Fibroblast of the conjunctiva (primary cell): ENCODE results near the gene LHX8.
A peak's percentile ranks its signal among the peaks of the same experiment; 100 is the strongest.
"Not testable (repeated sequence)": the region's sequence is repeated elsewhere in the genome, so short reads cannot be mapped to it uniquely, and the experiment has no call there.

ENCODE experiments used
- DNase-seq: peaks from one replicate; pipeline ENCODE4 v3.0.0-alpha.2; 2010; ENCODE audit warnings: low read depth

The LHX8 gene

DNA sequence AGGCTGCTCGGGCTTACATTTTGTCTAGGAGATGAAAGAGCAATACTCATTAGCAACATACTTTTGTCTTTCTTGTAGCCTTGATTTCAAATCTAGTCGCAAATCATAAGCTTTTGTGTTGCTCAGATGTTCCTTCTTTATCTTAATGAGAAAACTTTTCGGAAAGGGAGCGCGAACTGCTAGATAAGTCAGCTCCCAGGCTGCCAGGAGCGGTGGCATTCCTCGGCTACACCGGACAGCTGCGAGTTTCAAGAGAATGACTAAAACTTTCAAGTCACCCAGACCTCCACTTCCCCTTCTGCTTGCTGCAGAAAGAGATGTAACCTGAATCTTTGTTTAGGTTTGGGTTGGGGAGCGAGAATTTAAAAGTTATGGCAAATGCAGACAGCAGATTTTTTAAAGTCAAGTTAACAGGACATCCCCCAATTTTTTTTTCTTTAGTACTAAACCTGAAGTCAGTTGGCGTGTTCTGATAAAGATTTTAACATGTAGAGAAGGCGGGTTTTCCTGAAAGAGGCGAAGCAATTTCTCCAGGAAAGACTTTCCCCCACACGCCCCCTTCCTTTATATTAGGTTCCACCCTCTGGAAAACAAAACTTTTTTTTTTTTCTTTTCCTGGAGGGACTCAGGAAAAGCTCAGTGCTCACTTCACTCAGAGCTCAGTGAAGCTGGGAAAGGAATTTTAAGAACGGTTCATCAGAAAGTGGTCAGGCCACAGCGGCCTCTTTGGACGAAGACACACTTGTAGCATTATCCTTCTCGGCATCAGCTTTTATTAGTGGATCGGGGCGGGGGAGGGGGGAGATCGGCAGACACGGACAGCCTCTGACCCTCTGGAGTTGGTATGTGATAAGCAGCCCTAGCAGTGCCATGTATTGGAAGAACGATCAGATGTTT is at the start of gene LHX8:
Gene LHX8, plus strand, starts transcription at position 639 of the 897 bp plus-strand sequence. CDS start 2,227 bp downstream, outside the sequence.
- no peak for DNase-seq

DNA sequence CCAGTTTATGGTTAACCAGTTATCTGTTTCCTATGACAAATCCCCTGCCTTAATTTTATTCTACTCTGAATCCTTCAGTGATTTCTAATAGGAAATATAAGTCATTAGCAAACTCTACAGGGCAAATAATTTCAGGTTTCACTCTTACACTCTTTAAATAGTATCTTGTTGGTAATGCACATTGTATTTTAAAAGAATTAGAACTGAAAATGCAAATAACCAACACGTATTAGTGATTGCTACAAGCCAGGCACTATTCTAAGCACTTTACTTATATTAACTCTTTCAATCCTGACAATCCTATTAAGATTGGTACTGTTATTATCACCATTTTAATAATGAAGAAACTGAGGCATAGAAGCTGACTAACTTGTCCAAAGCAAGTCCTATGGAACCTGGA is 48.3 kb upstream of the LHX8 start:
- DNase-seq: no peak

DNA sequence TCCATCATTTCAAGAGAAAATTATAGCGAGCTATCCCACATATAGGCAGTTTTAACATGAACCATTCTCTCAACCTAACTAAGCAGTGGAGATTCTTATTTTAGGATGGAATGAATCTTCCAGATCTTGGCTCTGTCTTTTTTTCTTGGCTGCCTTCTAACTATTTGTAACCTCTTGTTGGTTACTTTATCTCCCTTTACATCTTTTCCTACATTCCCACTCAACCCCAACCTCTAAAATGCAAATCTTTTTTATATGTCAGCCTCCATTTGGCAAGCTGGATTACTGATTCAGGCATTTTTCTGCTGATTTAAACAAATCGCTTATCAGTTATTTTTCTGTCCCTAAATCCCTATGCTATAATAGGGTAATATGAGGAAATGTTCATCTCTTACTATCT is 46.9 kb upstream of the LHX8 start:
- DNase-seq: no peak

DNA sequence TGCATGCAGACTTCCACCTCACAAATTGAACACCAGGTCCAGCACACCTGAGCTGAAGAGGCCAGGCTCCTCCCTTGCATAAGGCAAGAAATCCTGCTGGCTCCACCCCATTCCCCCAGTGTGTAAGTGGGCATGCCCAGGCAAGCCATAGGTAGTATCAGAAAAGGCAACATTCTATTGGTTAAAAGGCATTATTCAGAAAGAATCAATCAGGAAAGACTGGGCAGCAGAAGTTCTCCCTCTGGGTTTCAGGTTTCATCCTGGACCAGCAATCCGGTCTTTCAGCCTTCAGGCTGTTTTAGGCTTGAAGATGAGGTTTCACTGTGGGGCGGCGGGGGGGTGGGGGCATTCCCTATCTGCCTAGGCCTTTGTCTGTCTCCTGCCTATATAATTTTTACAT is 42.0 kb upstream of the LHX8 start:
- DNase-seq: no peak

DNA sequence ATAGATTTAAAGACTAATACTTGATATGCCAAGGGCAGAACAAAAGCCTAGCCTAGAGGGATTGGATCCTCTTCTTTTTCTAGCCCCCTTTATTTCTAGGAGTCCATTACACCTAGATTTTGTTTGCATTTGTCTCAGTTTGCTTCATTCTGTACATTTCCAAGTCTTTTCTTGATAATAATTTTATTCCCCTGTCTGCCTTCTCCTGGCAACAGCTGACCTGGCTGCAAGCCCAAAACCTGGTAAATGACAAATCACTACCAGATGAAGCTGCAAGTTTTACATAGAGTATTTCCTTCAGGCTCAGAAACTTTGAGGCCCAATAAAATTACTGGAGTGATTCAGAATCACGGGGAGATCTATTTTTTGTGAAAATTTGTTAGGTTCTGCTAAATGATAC is 36.5 kb upstream of the LHX8 start:
- DNase-seq: peak; percentile 6

DNA sequence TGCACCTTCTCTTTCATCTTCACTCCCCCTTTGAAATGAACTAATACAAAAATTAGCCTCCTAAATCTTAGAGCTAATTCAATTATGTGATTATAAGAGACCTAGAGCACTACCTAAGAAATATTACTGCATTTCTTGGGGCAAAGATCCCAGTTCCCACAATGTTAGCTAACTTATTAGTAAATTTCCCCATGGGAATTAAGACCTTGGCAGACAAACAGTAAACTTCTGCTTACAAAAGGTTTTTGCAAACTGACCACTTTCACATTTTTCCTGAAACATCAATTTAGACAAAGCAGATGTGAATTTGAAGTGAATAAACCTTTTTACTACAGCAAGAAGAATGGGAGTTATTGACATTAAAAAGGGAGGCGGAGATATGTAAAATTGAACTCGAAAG is 34.6 kb upstream of the LHX8 start:
- DNase-seq: no peak

DNA sequence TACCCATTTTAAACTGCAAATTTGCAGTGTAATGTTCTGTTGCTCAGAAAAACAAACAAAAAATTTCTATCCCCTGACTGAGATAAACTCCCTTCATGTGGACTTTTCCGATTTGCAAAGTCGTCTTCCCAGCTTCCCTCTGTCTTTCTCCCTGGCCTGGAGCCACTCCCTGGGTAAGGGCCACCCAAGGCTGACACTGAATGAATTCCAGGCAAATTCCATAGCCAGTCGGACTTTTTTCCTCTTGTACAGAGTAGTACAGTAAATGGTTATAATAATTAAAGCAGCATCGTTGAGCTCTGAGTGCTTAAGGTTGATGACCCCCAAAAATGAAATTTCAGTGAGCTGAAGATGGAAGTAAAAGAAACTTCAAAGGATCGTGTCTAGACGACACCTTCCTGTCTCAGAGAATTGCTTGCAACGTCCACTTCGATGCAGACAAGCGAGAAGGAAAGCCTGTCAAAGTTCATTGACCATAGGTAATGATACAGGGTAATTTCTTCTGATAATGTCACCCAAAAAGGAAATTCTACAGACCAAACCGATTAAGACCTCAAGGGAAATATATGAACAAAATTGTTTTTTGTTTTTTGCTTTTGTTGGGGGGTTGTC is 33.6 kb upstream of the LHX8 start:
- DNase-seq: no peak

DNA sequence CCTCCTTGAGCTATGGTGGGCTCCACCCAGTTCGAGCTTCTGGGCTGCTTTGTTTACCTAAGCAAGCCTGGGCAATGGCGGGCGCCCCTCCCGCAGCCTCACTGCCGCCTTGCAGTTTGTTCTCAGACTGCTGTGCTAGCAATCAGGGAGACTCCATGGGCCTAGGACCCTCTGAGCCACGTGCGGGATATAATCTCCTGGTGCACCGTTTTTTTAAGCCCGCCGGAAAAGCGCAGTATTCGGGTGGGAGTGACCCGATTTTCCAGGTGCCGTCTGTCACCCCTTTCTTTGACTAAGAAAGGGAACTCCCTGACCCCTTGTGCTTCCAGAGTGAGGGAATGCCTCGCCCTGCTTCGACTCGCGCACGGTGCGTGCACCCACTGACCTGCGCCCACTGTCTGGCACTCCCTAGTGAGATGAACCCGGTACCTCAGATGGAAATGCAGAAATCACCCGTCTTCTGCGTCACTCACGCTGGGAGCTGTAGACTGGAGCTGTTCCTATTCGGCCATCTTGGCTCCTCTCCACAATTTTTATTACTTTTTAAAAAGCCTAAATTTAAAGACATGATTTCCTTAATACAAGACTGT is 21.7 kb upstream of the LHX8 start:
- not testable (repeated sequence) for DNase-seq

DNA sequence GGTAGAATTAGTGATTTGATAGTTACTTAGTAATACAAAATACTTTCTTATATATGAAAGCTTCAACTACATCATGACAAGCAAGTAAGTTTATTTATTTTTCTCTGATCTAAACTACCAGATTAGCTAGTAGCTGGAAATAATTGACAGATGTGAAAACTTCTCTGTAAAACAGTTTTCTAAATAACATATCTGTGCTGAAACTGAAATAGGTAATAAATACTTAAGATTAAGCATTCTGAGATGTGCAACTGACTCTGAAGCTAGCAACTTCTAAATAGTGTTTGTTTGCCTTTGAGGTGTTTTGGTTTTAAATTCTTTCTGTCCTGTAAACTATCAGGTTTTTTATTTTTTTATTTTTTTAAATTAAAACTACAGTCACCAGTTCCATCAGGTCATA is 18.5 kb upstream of the LHX8 start:
- DNase-seq: no peak

DNA sequence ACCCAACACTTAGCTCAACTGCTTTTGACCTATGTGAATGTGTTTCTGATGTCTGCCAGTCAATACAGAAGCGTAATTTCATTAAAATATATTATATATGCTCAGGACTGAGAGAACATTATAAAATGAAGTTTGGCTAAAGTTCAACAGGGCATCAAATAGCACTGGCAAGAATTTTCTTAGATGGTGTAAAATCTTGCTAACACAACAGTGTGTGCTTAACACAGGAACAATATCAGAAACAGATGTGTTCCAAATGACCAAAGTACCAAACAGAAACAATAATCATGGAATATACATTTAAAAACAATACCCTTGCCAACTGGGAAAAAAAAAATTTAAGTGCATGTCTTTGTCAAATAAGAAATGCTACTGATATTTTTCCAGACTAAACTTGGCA is 10.4 kb upstream of the LHX8 start:
- DNase-seq: no peak

DNA sequence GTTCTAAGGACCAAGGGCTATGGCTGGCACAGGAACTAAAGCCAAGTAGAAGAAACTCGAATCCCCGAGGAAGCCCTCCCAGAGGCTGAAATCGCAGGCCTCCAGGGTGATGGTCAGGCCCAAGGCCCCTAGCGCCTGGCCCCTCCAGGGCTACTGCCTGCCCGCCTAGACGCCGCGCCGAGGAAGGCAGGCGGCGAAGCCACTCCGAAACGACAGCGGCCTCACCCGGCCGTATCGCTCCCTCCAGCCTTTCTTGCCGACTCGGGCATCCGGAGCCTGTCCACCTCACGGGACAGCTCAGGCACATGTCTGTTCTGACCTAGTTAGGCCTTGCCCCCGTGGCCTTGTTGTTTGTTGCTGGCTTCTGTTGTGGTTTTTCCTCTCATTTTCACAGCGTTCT is 9.7 kb upstream of the LHX8 start:
- DNase-seq: no peak

DNA sequence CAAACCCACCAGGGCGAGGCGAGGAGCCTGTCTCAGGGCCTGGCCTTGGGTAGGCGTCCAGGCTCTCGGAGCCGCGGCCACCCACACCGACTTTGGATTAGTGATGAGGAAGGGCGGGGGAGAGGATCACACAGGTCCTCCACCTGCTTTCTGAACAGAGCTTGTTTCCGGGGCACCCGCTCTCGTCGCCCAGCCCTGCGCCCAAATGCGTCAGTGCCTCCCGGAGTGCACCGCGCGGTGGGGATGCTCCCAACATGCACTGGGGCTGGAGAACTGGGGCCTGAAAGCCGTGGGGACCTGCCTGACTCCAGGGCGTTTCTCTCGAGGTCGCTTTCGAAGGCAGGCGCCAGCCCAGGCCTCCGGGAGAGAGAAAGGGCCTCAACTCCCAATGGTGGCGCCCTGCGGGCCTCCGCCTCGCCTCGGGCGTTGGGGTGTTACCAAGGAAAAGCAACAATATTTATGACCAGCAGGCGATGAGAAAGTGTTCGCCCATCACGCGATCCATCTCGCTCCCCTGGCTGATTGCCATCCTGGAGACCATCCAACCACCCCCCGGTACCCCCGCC is 8.9 kb upstream of the LHX8 start:
- no peak for DNase-seq

DNA sequence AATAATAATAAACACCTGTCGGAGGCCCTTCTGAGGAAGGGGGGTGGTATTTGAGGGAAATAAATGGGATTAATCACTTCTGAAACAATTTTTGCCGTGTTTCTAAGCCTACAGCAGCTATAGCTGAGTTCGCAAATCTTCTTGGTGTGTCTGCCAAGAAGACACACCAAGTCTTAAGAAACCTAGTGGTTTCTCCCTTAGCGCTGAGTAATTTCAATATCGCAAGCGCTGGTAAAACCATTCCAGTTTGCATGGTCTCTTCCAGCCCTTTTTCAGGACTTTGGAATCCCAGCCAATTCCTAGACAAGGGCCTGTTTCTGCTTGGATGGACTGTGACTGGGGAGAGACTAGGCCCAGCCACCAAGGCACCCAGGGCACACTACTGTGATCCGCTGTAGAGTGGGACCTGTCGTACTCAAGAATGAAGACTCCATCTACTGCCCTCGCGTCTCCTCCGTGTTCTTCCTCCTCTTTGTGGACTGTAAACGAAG is 7.5 kb upstream of the LHX8 start:
- no peak for DNase-seq

DNA sequence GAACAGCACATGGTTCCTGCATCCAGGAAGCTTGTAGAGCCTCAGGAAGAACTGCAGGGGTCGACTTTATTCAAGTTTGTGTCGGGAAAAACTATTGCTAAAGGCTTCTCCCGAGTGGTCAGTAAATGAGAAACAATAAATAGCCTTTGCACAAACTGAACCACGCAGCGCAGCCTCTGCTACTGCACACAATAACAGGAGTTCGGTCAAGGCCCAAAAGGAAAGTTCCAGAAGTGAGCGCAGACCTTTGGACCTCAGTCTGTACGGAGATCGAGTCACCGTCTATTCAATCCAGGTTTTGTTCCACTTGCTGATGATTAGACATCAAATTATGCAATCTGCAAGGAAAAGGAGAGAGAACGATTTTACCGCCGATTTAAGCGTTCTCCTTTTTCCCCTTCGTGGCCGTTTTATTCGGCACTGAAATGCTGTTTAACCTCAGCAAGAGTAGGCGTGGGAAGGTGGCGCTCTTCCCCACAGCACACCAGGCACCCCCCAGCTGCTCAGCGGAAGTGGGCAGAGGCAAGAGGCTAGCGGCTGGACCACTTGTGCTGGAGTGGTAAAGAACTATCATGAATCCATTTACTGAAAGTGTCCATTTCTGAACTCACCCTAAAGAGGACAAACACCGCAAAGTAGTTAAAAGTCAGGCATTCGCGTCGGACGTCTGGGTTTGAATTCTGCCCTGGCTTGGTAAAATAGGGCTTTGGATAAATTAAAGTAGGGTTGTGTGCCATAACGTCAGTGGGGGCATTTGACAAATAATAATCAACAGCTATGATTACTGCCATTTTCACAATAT is 6.1 kb upstream of the LHX8 start:
- no peak for DNase-seq

DNA sequence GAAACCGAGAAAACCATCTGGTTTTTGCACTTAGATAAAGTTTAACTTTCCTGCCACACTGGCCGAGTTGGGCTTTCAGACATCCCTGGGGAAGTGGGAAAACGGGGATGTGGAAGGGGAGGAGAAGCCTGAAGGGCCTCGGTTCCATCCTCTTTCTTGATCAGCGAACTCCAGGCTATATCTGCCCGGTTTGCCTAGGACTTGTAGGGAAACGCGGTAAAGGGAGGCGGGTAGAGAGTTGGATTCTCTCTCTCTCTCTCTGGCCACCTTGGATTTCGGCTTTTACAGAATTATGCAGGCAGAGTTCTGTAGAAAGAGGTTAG is 4.6 kb upstream of the LHX8 start:
- DNase-seq: no peak

DNA sequence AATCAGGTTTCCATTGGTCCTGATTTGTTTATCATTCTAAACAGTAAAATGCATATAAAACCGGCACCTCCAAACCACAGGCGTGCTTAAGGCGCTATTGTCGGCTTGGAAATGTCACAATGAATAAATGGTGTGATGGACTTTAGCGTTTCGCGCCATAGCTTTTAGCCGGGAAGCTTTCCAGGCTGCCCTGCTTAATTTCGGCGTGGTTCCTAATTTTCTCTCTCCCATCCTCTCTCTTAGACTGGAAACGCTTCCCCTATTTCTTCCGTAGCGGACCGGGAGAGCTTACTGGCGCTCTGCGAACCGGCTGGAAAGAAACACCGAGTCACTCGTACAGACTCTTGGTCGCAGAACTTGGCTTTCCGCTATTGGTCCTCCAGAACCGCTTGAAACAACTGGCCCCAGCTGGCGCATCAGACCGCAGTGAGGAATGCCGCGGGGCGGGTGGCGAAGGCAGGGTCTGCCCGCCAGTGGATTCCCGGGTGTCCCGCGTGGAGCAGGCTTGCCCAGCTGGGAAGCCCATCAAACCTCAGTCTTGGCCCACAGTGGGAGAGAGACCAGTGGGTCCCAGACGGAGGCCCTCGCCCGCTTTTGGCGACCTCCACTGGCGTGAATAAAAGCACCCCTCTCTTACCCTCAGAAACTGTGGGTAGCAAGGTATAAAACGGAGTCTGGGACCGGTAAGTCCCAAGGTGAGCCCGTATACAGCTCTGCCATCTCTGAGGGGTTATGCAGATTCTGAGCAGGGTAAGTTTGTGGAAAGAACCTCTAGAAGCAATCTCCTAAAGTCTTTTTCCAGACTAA is 4.0 kb upstream of the LHX8 start:
- DNase-seq: no peak

DNA sequence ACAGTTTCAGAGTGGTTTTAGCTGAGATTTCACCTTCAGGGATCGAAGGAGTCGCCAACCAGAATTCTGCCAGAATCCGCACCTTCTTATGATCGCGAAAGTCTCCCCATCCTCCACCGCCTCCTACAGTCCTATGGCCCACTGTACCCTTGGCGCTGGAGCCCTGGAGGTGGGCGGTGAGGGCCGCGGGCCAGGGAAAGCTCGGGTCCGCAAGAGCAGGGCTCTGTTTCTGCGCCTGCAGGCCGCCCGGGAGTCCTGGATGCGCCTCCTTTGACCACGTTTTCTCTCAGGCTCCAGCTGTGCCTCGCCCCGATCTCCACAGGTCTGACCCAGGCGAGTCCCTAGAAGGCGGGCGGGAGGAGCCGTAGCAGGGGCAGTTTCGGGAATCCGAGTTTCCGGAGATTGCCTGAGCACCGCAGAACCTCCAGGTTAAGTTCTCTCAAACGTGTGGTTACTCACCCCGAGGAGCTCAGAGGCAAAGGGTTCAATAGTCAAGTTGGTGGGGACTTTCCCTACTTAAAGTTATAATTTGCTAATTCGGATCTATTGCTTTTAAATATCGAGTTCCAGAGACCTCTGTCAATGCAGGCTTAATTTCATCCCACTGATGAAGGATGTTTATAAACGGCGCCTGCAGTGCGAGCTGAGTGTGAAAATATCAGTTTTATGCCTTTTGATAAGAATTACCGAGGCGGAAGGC is 3.2 kb upstream of the LHX8 start:
- DNase-seq: no peak

DNA sequence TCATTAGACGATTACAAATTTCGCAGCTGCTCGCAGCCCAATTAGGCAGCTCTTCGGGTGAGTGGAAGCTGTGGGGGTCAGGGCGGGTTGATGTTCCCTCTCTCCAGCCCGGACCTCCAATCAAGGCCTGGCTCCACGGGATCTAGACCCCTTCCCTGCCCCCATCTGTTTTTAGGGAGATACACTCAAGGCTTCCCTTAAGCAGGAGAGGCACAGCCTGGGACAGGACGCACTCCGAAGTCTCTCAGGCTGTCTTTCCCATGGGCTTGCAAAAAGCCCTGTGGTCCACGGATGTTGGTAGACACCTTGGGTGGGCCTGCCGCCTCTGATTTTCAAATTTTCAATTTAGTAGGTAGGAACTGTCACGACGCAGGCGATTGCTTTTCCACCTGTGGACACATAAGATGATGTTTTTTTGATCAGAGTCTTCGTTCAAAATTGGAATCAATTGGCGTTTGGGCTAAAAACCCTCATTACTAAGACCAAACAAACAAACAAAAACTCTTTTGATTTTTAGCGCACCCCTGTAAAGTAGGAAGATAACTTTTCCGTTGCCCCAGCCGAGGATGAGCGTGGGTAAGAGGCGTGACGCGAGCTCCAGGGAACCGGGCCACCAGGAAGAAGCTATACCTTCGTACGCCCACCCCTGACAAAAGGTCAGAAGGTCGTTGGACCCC is 2.5 kb upstream of the LHX8 start:
- no peak for DNase-seq

DNA sequence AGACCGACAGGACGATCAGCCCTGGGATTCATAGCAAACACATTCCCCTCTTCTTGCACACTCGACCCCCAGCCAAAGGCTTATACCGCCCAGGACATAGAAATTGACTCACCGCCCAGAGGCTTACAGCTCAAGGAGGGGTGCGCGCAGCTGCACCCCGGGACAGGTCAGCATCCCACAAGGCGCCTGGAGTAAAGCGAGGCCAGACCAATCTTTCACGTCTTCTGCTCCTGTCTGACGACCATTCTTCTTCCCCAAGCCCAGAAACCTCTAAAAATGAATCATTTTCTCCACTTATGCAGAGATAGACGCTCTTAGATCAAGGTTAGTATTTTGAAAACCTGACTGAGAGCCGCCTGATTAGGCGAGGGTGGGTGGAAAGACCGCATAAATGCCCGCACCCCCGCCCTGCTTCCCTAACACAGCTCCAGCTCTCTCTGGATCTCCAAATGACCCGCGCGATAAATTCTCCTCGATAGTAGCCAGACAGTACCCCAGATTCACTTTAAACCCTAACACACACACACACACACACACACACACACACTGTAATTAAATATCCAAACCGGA is 1.9 kb upstream of the LHX8 start:
- DNase-seq: no peak
